Fibroblast of mammary gland (primary cell): ENCODE data around the gene RIT2.

ENCODE experiments used
- DNase-seq: peaks from one replicate; pipeline ENCODE4 v3.0.0-alpha.2; 2010; ENCODE audit warnings: low read depth
- H3K4me3 ChIP-seq: 2 replicates; pipeline ENCODE4 v1.5.1; 2011; ENCODE audit warnings: low read depth, mild to moderate bottlenecking, low read length, moderate library complexity; ENCODE audit not compliant: control insufficient read depth
- TF ChIP-seq, protein P1 (sequence below): conservative IDR thresholded peaks from 2 replicates; pipeline ENCODE4 v1.5.1; 2011; ENCODE audit warnings: low read depth, low read length, inconsistent platforms; ENCODE audit not compliant: control insufficient read depth, insufficient read depth

RIT2 gene

DNA sequence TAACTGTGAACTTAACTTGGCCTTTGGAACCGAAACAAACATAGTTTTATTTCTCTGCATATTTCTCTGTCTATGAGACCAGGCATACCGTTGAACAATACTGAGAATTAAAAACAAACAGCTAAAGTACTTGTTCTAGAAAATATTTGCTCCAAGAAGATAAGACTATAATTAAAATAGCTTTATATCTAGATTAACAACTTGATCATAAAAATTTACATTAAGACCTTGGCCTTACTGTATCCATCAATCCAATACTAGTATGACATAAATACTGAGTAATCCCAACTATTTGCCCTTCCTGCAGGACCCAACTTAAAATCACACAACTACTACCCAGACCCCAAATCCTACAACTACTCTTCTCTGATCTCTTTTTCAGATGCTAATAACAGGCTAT, 260.9 kb downstream of the RIT2 start:
- DNase-seq = no peak
- TF ChIP-seq, protein P1, sequence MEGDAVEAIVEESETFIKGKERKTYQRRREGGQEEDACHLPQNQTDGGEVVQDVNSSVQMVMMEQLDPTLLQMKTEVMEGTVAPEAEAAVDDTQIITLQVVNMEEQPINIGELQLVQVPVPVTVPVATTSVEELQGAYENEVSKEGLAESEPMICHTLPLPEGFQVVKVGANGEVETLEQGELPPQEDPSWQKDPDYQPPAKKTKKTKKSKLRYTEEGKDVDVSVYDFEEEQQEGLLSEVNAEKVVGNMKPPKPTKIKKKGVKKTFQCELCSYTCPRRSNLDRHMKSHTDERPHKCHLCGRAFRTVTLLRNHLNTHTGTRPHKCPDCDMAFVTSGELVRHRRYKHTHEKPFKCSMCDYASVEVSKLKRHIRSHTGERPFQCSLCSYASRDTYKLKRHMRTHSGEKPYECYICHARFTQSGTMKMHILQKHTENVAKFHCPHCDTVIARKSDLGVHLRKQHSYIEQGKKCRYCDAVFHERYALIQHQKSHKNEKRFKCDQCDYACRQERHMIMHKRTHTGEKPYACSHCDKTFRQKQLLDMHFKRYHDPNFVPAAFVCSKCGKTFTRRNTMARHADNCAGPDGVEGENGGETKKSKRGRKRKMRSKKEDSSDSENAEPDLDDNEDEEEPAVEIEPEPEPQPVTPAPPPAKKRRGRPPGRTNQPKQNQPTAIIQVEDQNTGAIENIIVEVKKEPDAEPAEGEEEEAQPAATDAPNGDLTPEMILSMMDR = no peak
- no peak overlapping the region for H3K4me3 ChIP-seq

DNA sequence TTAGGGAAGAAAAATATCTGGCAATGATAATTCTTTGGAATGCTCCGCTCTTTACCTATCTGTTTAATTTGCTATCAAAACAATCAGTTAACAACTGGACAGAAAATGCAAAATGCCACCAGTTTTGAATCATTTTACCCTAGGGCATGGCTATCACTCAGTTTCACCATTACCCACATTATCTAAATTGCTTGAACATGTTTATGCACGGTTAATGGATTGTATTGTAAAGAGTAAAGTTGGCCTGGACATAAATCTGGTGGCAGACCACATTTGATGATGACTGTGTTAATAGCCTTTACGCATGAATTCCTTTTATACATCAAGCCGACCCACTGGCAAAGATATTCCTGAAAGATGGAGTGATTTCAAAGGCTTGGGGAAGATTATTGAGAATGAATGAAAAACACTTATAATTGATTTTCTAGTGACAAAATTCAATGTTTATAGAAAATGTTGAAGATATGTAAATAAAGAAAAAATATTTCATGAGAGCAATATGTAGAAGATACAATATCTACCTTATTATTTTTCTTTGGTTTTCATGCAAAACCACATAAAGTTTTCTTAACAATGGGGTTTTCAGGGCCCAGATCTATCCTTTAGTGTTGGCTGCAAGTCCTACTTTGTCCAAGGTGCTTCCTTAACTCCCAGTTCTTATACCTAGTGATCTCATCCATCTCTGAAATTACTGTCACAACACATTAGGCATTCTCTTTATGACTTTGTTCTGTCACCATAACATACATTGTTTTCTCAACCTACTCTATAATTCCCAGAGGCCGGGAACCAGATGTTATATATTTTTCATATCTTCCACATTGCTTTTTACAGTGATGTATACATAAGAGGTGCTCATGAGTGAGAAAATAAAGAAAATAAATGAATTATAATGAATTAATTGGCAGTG, 265.1 kb downstream of the RIT2 start:
- no peak for DNase-seq
- H3K4me3 ChIP-seq = no peak overlapping the region
- TF ChIP-seq, protein P1 = no peak

DNA sequence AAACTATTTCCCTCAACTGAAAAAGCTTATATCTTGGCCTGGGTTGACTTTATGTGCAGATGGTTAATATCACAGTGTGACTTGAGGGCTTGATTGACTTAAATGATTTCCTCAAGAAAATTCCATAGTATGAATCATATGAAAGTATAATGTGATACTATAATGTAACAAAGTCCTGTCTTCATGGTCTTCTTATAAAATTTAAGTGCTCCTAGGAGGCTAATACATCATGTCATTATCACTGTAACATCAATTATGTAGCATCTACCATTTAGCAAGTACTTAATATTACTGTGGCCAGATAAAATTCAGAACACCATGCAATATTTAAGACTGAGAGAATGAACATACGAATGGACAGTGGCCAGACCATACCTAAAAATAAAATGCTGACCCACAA, 276.1 kb downstream of the RIT2 start:
- TF ChIP-seq, protein P1 = no peak
- H3K4me3 ChIP-seq = no peak overlapping the region
- DNase-seq = no peak

DNA sequence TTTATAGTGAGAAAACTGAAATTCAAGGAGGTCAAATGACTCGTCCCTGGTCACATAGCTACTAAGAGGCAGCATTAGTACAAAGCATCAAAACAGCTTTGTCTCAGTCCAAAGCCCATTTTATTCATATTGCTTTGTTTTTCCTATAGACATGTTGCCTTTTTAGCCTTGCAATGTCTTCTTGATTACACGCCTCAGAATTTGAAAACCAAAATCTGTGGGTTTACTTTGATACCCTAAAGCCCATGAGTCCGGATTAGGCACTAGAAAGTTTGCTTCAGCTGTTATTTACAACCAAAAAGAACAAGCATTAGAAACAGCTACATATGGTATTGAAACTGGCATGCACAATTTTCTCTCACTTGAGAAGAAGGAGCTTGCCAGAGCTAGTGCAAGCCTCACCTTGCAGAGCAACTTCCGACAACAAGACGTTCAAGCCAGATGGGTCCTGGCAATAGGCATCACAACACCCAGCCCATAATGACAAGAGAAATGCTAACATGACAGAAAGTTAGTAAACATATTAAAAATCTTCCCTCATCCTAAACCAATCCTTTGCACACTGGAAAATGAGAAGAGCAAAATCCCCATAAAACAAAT, 276.8 kb downstream of the RIT2 start:
- DNase-seq = no peak
- TF ChIP-seq, protein P1 = no peak
- no peak overlapping the region for H3K4me3 ChIP-seq

DNA sequence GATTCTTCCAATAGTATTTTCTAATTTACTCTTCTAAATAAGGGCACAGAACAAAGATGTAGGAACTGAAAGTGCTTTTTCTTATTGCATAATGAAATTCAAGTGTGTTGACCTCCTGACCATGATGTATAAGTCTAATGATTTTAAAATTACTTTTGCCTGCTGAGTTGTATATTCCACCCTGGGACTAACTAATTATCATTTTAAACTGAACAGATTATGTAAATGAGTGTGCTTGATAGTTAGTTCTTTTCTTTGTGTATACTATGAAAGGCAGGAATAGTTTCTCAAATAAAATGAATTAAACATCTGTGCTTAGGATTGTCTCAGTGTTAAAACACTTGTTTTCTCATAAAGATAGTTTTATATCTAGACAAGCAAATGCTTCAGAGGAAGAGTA, 284.5 kb downstream of the RIT2 start:
- TF ChIP-seq, protein P1 = no peak
- DNase-seq = no peak
- no peak overlapping the region for H3K4me3 ChIP-seq

DNA sequence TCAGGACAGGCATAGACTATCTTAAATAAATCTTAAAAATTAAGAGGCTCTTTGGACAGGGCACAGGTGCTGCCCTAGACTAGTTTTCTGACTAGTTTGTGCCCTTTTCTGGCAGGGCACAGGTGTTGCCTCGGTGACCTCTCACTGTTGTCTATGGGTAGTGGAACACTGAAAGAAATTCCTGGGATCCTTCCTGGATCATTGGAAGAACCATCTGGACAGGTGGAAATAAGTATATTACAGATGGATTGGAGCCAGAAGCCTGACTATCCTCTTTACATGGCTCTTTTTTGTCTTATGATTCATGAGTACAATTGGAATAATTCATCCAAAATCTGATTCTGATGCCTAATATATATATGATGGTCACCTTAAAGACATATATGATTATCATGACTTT, 286.6 kb downstream of the RIT2 start:
- no peak for DNase-seq
- TF ChIP-seq, protein P1 = no peak
- H3K4me3 ChIP-seq = no peak overlapping the region

DNA sequence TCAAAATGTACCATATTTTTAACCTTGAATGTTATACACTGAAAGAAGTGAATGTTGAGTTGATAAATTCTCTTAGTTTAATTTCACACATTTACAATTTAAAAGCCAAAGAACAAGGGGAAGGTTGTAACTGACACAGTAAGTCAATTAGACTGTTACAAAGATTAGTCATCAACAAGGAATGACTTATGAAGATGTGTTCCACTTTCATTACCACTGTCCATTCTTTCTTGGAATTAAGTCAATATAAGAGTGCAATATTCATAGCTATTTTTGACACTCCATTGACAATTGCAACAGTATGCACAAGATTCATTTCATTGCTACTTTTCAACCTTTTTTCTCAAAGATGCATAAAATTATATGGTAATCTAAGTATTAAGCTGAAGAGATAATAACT, 291.3 kb downstream of the RIT2 start:
- TF ChIP-seq, protein P1 = no peak
- no peak for DNase-seq
- H3K4me3 ChIP-seq = no peak overlapping the region
